DOHH2 (cell line): ENCODE results near the gene PSMB5.

Experiments
- H3F3A ChIP-seq: fragments of 200-600 bp; sonication (generic), shearing (Covaris generic); 2 replicates; pipeline ENCODE4 v1.6.0; 2016; ENCODE audit warnings: antibody characterized with exemption, mild to moderate bottlenecking; ENCODE audit not compliant: control insufficient read depth, insufficient read depth
- H3K27ac ChIP-seq: fragments of 200-600 bp; sonication (generic); 2 replicates; pipeline ENCODE4 v1.5.1; 2014; ENCODE audit warnings: low read depth, mild to moderate bottlenecking, low read length, moderate library complexity
- H3K27me3 ChIP-seq: fragments of 200-600 bp; sonication (generic); 2 replicates; pipeline ENCODE4 v1.6.1; 2014; ENCODE audit warnings: mild to moderate bottlenecking, low read length, mixed read lengths; ENCODE audit not compliant: control insufficient read depth
- H3K36me3 ChIP-seq: fragments of 200-600 bp; sonication (generic); 2 replicates; pipeline ENCODE4 v1.6.1; 2014; ENCODE audit warnings: mild to moderate bottlenecking, low read length, moderate library complexity, mixed read lengths; ENCODE audit not compliant: control insufficient read depth
- H3K4me1 ChIP-seq: fragments of 200-600 bp; sonication (generic); 2 replicates; pipeline ENCODE4 v1.6.1; 2014; ENCODE audit warnings: mild to moderate bottlenecking, low read length, mixed read lengths; ENCODE audit not compliant: control insufficient read depth
- H3K4me2 ChIP-seq: fragments of 200-600 bp; sonication (generic); 2 replicates; pipeline ENCODE4 v1.6.0; 2014; ENCODE audit warnings: mild to moderate bottlenecking, low read length, moderate library complexity
- H3K4me3 ChIP-seq: fragments of 200-600 bp; sonication (generic); 2 replicates; pipeline ENCODE4 v1.5.1; 2014; ENCODE audit warnings: mild to moderate bottlenecking, low read length, mixed read lengths
- H3K79me2 ChIP-seq: fragments of 200-600 bp; sonication (generic); 2 replicates; pipeline ENCODE4 v1.6.1; 2014; ENCODE audit warnings: mild to moderate bottlenecking, low read length, mixed read lengths; ENCODE audit not compliant: control insufficient read depth
- H3K9me2 ChIP-seq: fragments of 200-600 bp; sonication (generic); replicated peaks from 2 replicates; pipeline ENCODE4 v1.6.1; 2014; ENCODE audit warnings: mild to moderate bottlenecking, low read length, mixed read lengths; ENCODE audit not compliant: control insufficient read depth
- H3K9me3 ChIP-seq: fragments of 200-600 bp; sonication (generic); 2 replicates; pipeline ENCODE4 v1.6.1; 2014; ENCODE audit warnings: antibody characterized with exemption, low read length, mixed read lengths; ENCODE audit not compliant: control insufficient read depth, insufficient read depth
- H4K20me1 ChIP-seq: fragments of 200-600 bp; sonication (generic); 2 replicates; pipeline ENCODE4 v1.6.0; 2014; ENCODE audit warnings: low read depth, mild to moderate bottlenecking, antibody characterized with exemption, low read length, moderate library complexity; ENCODE audit not compliant: control insufficient read depth, insufficient read depth
- EZH2phosphoT487 ChIP-seq: fragments of 200-600 bp; sonication (generic); IDR thresholded peaks from 2 replicates; pipeline ENCODE4 v1.6.1; 2017; ENCODE audit warnings: borderline replicate concordance, mild to moderate bottlenecking, antibody characterized with exemption, low read length, moderate library complexity, mixed read lengths
- TF ChIP-seq, protein P1 (sequence below): fragments of 200-600 bp; sonication (generic); IDR thresholded peaks from one replicate; pipeline ENCODE4 v1.5.1; 2014; ENCODE audit warnings: antibody characterized with exemption, mild to moderate bottlenecking, low read depth, low read length; ENCODE audit not compliant: poor library complexity, severe bottlenecking

The PSMB5 gene

GRCh38 chr14:22977684-22978486, 56.8 kb downstream of the PSMB5 start:
- Histone ChIP-seq H3K4me3 (peak overlapping the region; percentile 65; the same call in 1 of the 2 replicates), H3F3A (0 out of 2 replicates have a peak, but pooled peaks cover 9% of the 10 kb centered on the region), H3K79me2 (no peaks in the 10 kb centered on the region), H3K4me2 (peak overlapping the region; percentile 69; the same call in 1 of the 2 replicates), H4K20me1 (no peaks in the 10 kb centered on the region), H3K4me1 (peaks cover 61% of the 10 kb centered on the region), H3K27me3 (peaks cover 3% of the 10 kb centered on the region; the same call in 1 of the 2 replicates), H3K9me3 (no peaks in the 10 kb centered on the region), H3K27ac (no peak overlapping the region), H3K36me3 (0 out of 2 replicates have a peak, but pooled peaks cover 3% of the 10 kb centered on the region), H3K9me2 (no peaks in the 10 kb centered on the region)
- TF ChIP-seq EZH2phosphoT487 = no peak
- TF ChIP-seq, protein P1, sequence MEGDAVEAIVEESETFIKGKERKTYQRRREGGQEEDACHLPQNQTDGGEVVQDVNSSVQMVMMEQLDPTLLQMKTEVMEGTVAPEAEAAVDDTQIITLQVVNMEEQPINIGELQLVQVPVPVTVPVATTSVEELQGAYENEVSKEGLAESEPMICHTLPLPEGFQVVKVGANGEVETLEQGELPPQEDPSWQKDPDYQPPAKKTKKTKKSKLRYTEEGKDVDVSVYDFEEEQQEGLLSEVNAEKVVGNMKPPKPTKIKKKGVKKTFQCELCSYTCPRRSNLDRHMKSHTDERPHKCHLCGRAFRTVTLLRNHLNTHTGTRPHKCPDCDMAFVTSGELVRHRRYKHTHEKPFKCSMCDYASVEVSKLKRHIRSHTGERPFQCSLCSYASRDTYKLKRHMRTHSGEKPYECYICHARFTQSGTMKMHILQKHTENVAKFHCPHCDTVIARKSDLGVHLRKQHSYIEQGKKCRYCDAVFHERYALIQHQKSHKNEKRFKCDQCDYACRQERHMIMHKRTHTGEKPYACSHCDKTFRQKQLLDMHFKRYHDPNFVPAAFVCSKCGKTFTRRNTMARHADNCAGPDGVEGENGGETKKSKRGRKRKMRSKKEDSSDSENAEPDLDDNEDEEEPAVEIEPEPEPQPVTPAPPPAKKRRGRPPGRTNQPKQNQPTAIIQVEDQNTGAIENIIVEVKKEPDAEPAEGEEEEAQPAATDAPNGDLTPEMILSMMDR = no peak

GRCh38 chr14:22977434-22977683, 57.3 kb downstream of the PSMB5 start:
- peak overlapping the region; percentile 69 for H3K4me2 ChIP-seq
- no peaks in the 10 kb centered on the region for H3K79me2 ChIP-seq

GRCh38 chr14:22976620-22977433, 57.9 kb downstream of the PSMB5 start:
- Histone ChIP-seq H3K36me3 (0 out of 2 replicates have a peak, but pooled peaks cover 3% of the 10 kb centered on the region), H4K20me1 (no peaks in the 10 kb centered on the region), H3K4me2 (peak overlapping the region; percentile 69), H3K27me3 (peaks cover 3% of the 10 kb centered on the region; the same call in 1 of the 2 replicates), H3K9me2 (no peaks in the 10 kb centered on the region), H3F3A (0 out of 2 replicates have a peak, but pooled peaks cover 9% of the 10 kb centered on the region), H3K9me3 (no peaks in the 10 kb centered on the region), H3K79me2 (no peaks in the 10 kb centered on the region), H3K27ac (peak overlapping the region; percentile 44), H3K4me3 (peak overlapping the region; percentile 65), H3K4me1 (peaks cover 56% of the 10 kb centered on the region)
- TF ChIP-seq, protein P1 = no peak
- TF ChIP-seq EZH2phosphoT487 = no peak

More at GRCh38 chr14:22977434-22977683, 57.3 kb downstream of the PSMB5 start:
- 0 out of 2 replicates have a peak, but pooled peaks cover 9% of the 10 kb centered on the region for H3F3A ChIP-seq
- peaks cover 60% of the 10 kb centered on the region for H3K4me1 ChIP-seq
- H3K4me3 ChIP-seq = peak overlapping the region; percentile 65
- H3K36me3 ChIP-seq = 0 out of 2 replicates have a peak, but pooled peaks cover 3% of the 10 kb centered on the region
- H3K27me3 ChIP-seq = peaks cover 3% of the 10 kb centered on the region; the same call in 1 of the 2 replicates
- no peak for TF ChIP-seq EZH2phosphoT487
- TF ChIP-seq, protein P1 = no peak
- no peaks in the 10 kb centered on the region for H4K20me1 ChIP-seq
- peak overlapping the region; percentile 44 for H3K27ac ChIP-seq
- no peaks in the 10 kb centered on the region for H3K9me2 ChIP-seq
- no peaks in the 10 kb centered on the region for H3K9me3 ChIP-seq
